Measurements from ENCODE around the gene SULF2. TPM values are rescaled to one million over a fixed set of nuclear protein-coding genes. Genes with fewer than 3 reads are reported as not detected.

The SULF2 gene
- polyA plus RNA-seq, 4 donors = 63.4 to 90.4 (median 76.6) TPM

DNA sequence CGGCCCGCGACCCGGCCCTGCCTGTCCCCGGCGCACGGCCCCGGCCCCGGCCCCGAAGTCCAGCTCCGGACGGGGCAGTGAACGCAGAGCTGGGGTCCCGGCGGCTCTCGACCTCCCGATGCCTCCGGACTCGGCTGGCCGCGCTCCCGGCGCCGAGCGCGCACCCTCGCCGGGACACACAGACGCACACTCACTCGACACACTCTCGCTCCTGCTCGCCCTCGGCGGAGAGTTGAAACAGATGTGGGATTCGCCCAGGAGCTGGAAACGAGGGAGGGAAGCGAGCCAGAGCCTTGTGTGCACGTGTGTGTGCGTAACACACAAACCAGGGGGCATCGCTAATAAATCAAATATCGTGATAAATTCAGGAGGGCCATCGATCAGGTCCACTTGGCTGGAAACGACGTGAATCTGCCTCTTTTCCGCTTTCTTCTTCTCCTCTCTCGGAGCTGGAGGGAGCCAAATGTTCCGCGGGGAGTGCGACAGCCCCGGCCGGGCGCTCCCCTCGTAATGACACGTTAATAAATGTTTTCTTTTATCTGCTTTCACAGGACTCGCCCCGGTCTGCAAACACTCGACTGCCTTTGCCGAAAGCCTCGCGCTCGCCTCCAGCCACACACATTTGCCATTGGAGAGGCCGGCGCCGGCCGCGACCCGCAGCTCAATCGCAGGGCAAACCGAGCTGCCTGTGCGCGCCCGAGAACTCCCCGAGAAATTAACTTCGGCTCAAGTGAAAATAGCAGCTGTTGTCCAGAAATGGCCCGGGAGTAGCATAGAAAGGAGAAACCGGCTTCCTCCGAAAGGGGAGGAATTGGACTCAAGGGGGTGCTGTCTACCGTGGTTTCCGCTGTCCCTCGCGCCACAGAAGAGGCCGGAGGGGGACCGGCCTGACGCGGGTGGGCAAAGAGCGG is 828 bp upstream of the SULF2 start:
- peak; percentile 80 to 84 (median 82) for DNase-seq (ENCODE audit: low read depth in 4 of 4, low spot score in 3 of 4)

- DNase-seq (ENCODE audit: low read depth in 4 of 4, low spot score in 3 of 4) = no peak
Measured at GRCh38 chr20:47784599-47785310, 526 bp downstream of the SULF2 start.

GRCh38 chr20:47783828-47784598 is 1.3 kb downstream of the SULF2 start:
- DNase-seq (ENCODE audit: low read depth in 4 of 4, low spot score in 3 of 4) = no peak

GRCh38 chr20:47782920-47783552 is 2.2 kb downstream of the SULF2 start:
- no peak for DNase-seq (ENCODE audit: low read depth in 4 of 4, low spot score in 3 of 4)

DNA sequence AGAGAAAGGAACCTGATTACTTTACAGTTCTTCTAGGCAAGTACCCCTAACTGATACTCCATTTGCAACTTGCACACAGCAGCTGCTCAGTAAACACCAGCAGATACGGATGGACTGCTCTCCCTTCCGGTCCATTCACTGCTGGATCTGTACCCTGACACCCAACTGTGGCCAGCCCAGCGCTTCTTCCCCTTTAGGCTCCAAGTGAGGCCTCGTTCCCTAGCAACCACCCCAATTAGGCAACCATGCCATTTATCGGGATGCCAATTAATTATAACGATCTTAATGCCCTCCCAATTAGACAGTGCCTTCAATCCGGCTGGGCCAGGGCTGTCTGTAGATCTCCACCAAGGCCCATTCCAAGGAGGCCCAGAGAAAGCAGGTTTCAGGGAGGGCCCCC is 3.2 kb downstream of the SULF2 start:
- DNase-seq (ENCODE audit: low read depth in 4 of 4, low spot score in 3 of 4) = no peak

- no peak for DNase-seq (ENCODE audit: low read depth in 4 of 4, low spot score in 3 of 4)
Measured at GRCh38 chr20:47781632-47782031, 3.6 kb downstream of the SULF2 start.

DNA sequence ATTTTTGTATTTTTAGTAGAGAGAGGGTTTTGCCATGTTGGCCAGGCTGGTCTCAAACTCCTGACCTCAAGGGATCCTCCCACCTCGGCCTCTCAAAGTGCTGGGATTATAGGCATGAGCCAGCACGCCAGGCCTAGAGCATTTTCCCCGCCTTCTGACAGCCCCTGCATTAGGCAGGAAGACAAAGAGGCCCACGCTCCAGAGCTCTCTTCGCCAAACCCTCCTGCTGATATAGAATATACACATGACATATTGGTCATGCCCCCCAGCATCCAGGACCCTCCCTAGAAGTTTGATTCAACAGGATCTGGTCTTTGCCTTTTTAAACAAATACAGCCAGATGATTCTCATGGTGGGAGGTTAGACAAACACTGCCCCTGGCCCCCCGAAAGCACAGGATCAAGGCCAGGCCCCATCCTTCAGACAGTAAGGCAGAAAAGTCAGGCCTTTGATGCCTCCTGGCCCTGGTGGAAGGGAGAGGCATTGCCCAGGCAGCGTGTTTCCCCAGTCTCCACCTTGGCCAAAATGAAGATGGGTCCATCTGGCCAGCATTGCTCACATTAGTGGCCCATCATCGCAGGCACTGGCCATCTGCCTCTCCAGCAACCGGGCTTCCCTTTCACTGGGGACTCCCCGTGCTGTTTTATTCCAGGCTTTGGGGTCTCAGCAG is 4.4 kb downstream of the SULF2 start:
- no peak for DNase-seq (ENCODE audit: low read depth in 4 of 4, low spot score in 3 of 4)

- DNase-seq (ENCODE audit: low read depth in 4 of 4, low spot score in 3 of 4) = no peak
Measured at GRCh38 chr20:47778398-47779354, 6.6 kb downstream of the SULF2 start.

DNA sequence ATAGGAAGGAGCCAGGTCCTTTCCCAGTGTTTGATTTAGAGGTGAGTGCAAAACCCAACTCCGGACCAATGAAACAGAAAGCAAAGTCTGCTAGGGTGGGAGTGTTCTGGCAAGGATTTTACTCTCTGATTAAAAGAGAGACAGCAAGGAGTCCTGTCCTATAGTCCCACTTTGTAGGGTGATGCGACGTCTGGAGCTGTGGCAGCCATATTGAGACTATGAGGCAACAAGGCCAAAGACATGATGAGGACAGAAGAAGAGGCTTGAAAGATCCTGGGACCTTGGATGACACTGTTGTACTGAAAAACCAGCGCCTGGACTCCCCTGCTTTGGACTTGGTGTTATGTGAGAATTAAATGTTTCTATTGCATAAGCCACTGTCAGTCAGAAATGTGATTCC is 8.1 kb downstream of the SULF2 start:
- DNase-seq (ENCODE audit: low read depth in 4 of 4, low spot score in 3 of 4) = no peak

GRCh38 chr20:47776639-47777038 is 8.6 kb downstream of the SULF2 start:
- no peak for DNase-seq (ENCODE audit: low read depth in 4 of 4, low spot score in 3 of 4)

DNA sequence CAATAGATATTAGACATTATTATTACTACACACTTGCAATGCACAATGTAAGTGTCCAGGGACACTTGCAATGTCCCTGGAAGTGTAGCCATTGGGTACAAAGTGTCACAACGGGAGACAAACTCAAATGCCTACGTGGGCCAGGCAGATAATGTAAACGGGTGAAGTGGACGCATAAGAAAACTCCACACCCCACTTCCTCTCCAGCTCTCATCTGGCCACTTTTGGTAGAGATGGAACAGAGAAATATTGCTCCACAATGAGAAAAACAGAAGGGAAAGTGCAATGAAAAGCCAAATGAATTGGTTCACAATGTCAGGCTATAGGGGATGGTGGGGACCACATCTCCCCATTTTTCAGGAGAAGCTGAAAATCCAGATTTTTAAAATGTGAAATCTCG is 9.4 kb downstream of the SULF2 start:
- no peak for DNase-seq (ENCODE audit: low read depth in 4 of 4, low spot score in 3 of 4)

DNA sequence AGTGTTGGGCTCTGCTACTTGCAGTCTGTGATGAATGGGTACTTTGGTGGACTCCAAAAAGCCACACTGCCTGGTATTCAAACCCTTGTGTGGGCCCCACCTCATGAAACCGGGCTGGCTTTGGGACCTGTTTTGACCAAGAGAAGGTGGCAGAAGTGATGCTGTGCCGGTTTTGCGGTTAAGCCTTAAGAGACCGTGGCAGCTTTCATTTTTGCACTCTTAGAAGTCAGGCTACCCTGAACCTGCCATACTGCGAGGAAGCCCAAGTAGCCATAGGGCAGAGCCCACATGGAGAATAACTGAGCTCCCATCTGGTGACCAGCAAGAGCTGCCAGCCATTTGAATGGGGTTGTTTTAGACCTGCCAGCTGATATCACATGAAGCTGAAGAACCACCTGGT is 10.2 kb downstream of the SULF2 start:
- DNase-seq (ENCODE audit: low read depth in 4 of 4, low spot score in 3 of 4) = no peak

GRCh38 chr20:47774131-47774777 is 11.0 kb downstream of the SULF2 start:
- no peak for DNase-seq (ENCODE audit: low read depth in 4 of 4, low spot score in 3 of 4)

DNA sequence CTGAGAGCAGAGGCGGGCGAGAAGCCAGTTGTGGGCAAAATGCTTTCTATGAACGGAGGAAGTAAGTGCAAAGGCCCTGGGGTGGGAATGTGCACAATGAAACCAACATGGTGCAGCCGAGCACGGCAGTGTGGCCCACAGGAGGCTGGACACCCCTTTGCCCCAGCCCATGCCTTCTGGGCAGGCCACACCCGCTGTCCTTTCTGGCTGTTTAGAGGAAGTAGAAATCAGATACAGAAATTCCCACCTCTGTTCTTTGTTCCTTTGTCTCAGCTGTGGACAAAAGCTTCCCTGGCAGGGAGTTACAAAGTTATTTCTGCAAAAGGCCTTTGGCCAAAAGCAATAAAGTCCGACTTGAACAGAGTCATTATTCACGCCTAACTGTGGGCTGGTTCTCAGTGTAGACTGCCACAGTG is 11.9 kb downstream of the SULF2 start:
- no peak for DNase-seq (ENCODE audit: low read depth in 4 of 4, low spot score in 3 of 4)

DNA sequence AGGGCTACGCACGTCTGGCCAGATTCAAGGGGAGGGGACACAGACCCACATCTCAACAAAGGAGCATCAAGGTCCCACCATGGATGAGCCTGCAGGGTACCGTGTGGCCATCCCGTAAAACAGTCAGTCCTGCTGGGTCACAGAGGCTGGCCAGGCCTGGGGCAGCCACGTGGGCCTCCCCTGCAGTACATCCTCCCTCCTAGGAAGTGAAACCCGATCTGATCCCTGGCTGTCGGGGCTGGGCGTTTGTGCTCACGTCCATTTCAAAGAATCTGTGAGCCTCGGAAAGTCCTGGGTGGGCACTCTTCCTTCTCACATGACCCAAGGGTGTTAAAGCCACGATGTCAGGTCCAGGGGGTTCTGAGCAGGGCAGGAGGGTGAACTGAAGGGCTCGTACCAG is 14.3 kb downstream of the SULF2 start:
- DNase-seq (ENCODE audit: low read depth in 4 of 4, low spot score in 3 of 4) = no peak

- DNase-seq (ENCODE audit: low read depth in 4 of 4, low spot score in 3 of 4) = no peak
Measured at GRCh38 chr20:47768016-47768824, 17.1 kb downstream of the SULF2 start.

DNA sequence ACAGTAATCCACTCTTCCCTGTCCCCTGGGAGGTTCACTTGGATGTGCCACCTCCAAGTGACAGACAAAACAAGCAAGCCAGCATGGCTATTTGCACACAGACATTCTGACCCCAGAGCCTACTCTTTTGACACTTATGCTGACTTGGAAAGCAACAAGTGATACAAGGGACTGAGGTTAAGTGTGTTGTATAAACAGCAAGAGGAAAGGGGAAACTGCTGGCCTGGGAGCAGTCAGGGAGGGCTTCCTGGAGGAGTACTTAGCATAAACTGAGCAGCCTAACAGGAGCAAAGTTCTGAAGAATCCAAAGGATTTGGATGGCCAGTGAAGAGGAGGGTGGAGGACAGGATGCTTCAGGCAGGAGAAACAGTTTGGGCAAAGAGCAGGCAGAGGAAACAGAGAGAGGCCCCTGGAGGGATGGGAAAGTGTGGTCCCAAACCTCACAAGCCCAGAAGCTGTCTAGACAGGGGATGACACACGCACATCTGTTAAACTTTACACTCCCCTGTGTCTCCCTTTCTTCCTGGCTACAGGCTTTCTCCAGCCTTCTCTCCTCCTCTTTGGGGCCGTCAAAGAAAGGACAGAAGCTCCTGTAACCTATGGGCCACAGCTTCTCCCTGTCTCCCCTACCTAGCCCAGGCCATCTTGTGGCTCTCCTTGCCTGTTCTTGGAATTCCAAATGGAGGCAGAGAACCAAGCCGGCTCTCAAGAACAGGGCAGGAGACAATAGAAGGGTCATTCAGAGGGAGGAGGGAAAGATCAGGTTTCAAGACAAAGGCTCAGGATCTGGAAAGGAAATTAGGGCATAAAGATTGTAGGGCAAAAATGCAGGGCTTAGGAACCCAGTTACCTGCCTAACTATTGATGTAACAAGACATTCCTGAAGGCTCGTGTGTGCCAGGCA is 19.3 kb downstream of the SULF2 start:
- DNase-seq (ENCODE audit: low read depth in 4 of 4, low spot score in 3 of 4) = no peak
